Ramos (cell line): ENCODE results near the gene ADCY5.
"Not testable (repeated sequence)": the region's sequence is repeated elsewhere in the genome, so short reads cannot be mapped to it uniquely, and the experiment has no call there.

ENCODE experiments used
- in situ Hi-C: fragments of 300-500 bp; cut with MboI; formaldehyde crosslinking; loops from one replicate; pipeline ENCODE4 v1.14.3; 2022; ENCODE audit warnings: low sequenced_read_pairs; ENCODE audit not compliant: unreplicated experiment

Gene ADCY5

DNA sequence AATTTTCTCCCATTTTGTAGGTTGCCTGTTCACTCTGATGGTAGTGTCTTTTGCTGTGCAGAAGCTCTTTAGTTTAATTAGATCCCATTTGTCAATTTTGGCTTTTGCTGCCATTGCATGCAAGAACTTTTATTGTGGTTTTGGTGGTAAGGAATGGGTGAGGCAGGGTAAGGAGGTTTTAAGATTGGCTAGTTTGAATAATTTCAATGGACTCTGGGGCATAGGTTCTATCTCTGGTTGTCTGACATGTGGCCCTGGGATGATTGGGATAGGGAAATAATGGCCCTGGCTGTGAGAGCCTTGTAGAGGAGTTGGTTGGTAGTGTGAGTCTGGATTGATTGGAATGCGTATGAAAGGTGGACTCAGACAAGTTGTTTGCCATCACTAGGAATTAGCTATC, 209.1 kb downstream of the ADCY5 start:
- in situ Hi-C loops, result no loop called here

DNA sequence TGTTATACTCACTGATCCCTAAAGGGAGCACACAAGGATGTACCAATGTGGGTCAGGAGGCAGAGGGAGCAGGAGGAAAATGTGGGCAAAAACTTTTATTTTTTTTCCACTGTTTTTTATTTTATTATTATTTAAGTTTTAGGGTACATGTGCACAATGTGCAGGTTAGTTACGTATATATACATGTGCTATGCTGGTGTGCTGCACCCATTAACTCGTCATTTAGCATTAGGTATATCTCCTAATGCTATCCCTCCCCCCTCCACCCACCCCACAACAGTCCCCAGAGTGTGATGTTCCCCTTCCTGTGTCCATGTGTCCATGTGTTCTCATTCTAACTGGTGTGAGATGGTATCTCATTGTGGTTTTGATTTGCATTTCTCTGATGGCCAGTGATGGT, 209.7 kb downstream of the ADCY5 start:
- in situ Hi-C loops, result not testable (repeated sequence)

DNA sequence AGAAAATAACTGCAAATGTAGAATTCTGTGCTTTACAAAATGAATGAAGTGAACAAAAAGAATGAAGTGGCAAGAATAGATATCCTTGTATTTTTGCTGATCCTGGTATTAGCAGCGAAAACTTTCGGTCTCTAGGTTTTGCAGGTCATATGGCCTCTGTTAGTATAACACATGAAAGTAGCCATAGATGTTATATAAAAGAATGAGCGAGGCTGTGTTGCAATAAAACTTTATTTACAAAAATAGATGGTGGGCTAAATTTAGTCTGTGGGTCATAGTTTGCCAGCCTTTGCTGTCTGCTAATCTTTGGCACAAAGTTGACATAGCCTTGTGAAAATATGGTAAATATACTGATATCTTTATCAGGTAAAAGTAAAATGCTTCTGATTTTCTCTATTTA, 212.0 kb downstream of the ADCY5 start:
- in situ Hi-C loops, result no loop called here
